Endometrium (tissue), 2 donors: ENCODE results near the gene XPO1.

ENCODE experiments used
- FAIRE-seq: peaks from 2 replicates; lab custom pipeline; 2012; peaks lifted over from hg19 to GRCh38; lab: Jason Lieb, UNC
- donor health status: control.
- donor health status: control.

Gene XPO1

DNA sequence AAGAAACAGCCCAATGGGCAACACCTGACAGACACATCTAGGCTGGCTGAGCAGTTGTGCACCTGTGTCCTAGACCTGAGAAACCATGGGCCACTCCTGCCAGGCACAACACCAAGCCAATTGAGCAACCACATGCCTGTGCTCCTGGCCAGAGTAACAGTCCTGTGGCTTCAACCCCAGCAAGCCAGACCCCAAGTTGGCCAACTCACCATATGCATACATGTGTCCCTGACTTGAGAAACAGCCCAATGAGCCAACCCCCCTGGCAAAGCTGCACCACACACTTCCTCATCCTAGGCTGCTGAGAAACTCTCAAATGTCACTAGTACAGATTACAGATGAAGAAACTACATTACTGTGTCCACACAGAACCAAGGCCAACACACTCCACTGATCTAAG, 103.8 kb downstream of the XPO1 start:
- FAIRE-seq: no peak

DNA sequence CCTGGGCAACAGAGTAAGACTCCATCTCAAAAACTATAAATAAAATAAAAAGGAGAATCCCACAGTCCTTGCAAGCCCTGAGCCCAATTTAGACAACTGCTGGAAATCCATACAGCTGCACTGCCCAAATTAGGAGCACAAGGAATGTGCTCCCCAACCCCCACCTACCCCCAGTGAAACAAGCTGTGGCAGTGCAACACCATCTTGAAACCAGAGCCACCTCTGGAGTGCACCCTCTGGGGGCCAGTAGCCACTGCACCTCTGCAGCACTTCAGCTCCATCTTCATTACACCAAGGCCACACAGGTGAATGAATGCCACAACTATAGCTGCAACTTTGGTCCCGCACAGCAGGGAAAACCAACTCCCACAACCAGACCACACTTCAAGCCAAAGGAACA, 104.5 kb downstream of the XPO1 start:
- no peak for FAIRE-seq

DNA sequence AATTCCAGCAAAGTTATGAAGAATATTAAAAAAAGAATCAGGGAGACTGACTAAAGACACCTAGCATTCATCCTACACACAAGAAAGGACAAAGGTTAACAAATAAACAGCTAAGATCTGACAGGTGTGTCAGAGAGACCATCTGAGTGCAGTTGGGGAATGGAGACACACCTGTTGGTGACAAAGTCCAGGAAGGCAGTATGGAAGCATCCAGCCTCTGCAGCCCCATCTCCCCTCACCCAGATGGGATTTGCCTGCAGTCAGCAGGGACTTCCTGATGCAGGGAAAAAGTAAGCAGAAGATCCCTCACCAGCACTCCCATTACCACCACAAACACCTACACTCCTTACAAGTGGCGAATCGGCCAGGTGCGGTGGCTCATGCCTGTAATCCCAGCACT, 105.2 kb downstream of the XPO1 start:
- FAIRE-seq: no peak

DNA sequence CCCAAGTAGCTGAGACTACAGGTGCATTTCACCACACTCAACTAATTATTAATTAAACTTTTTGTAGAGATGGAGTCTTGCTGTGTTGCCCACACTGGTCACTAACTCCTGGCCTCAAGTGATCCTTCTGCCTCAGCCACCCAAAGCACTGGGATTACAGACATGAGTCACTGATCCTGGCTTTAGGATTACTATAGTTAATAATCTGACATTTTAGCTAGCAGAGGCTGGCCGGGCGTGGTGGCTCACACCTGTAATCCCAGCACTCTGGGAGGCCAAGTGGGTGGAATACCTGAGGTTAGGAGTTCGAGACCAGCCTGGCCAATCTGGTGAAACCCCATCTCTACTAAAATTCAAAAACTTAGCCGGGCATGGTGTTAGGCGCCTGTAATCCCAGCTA, 106.8 kb downstream of the XPO1 start:
- FAIRE-seq: no peak
